HCT116 (cell line): ENCODE data around the gene NOL3. TPM values are rescaled to one million over a fixed set of nuclear protein-coding genes. Genes with fewer than 3 reads are reported as not detected.

Experiments
- ATAC-seq: fragments of 200-7000 bp; cut with Tn5 transposase; 2 replicates; pipeline ENCODE4 v1.9.1; 2020; ENCODE audit warnings: mild to moderate bottlenecking, moderate library complexity
- BruUV-seq: library from RNA; stranded (reverse); fragments of 400-500 nt; replicated peaks from 2 replicates; lab custom pipeline; 2021; lab: Mats Ljungman, UMichigan
- CTCF ChIA-PET: fragments of 300-600 bp; sonication (Branson Sonifier 250); formaldehyde crosslinking; loops from one replicate; lab custom pipeline; 2021; ENCODE audit warnings: antibody characterized with exemption; lab: Charles Lee
- POLR2A ChIA-PET: fragments of 300-600, 350-600 bp; sonication (Branson Sonifier 250); formaldehyde crosslinking; loops from one replicate; lab custom pipeline; 2021; ENCODE audit warnings: antibody characterized with exemption; lab: Charles Lee
- RAD21 ChIA-PET, 2 experiments: fragments of 300-600 bp; sonication (Branson Sonifier 250); formaldehyde crosslinking; loops; one replicate each; lab custom pipeline; 2023; ENCODE audit warnings: low total read pairs in 2 of 2; ENCODE audit not compliant: uncharacterized antibody in 2 of 2, unreplicated experiment in 2 of 2, low non-redundant PET in 1 of 2; lab: Charles Lee
- DNase-seq: peaks from one replicate; pipeline ENCODE4 v3.0.0-alpha.2; 2010; ENCODE audit warnings: low read depth, low spot score
- H2AFZ ChIP-seq: fragments of 200-600 bp; shearing (Covaris generic), sonication (generic); 2 replicates; pipeline ENCODE4 v1.6.1; 2017; ENCODE audit warnings: low read depth, mixed run types, mixed read lengths, antibody characterized with exemption, low read length; ENCODE audit not compliant: poor library complexity, severe bottlenecking
- H3K27ac ChIP-seq: 2 replicates; pipeline ENCODE4 v1.5.1; 2012; ENCODE audit warnings: low read depth, low read length
- H3K27me3 ChIP-seq: fragments of 200-600 bp; sonication (generic); 2 replicates; pipeline ENCODE4 v1.6.1; 2016; ENCODE audit warnings: mixed run types, low read length, mixed read lengths; ENCODE audit not compliant: insufficient read depth
- H3K36me3 ChIP-seq, 2 experiments: fragments of 200-500 bp in 1 of 2; fragments of 200-600 bp in 1 of 2; sonication (Bioruptor generic) in 1 of 2; sonication (generic) in 1 of 2; 2 replicates each; pipeline versions ENCODE4 v1.5.1 to v1.6.1; 2014 to 2016; ENCODE audit warnings: low read length in 2 of 2, inconsistent platforms in 1 of 2, mixed read lengths in 1 of 2, mixed run types in 1 of 2; ENCODE audit not compliant: insufficient read depth in 2 of 2, control insufficient read depth in 1 of 2
- H3K4me1 ChIP-seq, 2 experiments: fragments of 200-600 bp in 1 of 2; sonication (generic) in 1 of 2; 2 replicates each; pipeline versions ENCODE4 v1.5.1 to v1.6.1; 2012 to 2017; ENCODE audit warnings: low read length in 2 of 2, inconsistent platforms in 1 of 2, mild to moderate bottlenecking in 1 of 2, mixed read lengths in 1 of 2, mixed run types in 1 of 2, moderate library complexity in 1 of 2; ENCODE audit not compliant: insufficient read depth in 2 of 2, control insufficient read depth in 1 of 2
- H3K4me2 ChIP-seq: fragments of 200-600 bp; sonication (generic); 2 replicates; pipeline ENCODE4 v1.6.1; 2017; ENCODE audit warnings: mixed run types, low read length, mixed read lengths
- H3K4me3 ChIP-seq, 2 experiments: fragments of 200-600 bp in 1 of 2; sonication (generic) in 1 of 2; replicated peaks in 1 of 2; 2 replicates each; pipeline ENCODE4 v1.5.1; 2011 to 2016; ENCODE audit warnings: low read length in 2 of 2, control low read depth in 1 of 2, low read depth in 1 of 2, mild to moderate bottlenecking in 1 of 2, mixed read lengths in 1 of 2, mixed run types in 1 of 2
- H3K79me2 ChIP-seq: fragments of 200-600 bp; sonication (generic); 2 replicates; pipeline ENCODE4 v1.6.1; 2017; ENCODE audit warnings: mild to moderate bottlenecking, mixed run types, low read length, moderate library complexity, mixed read lengths; ENCODE audit not compliant: insufficient read depth
- H3K9ac ChIP-seq: fragments of 200-600 bp; sonication (generic); 2 replicates; pipeline ENCODE4 v1.6.1; 2016; ENCODE audit warnings: low read length, mixed read lengths
- H3K9me2 ChIP-seq: fragments of 200-600 bp; sonication (generic), shearing (Covaris generic); 2 replicates; pipeline ENCODE4 v1.6.1; 2017; ENCODE audit warnings: mixed run types, mild to moderate bottlenecking, moderate library complexity; ENCODE audit not compliant: insufficient read depth
- H3K9me3 ChIP-seq, 2 experiments: fragments of 200-500 bp in 1 of 2; fragments of 200-600 bp in 1 of 2; sonication (Bioruptor generic) in 1 of 2; sonication (generic) in 1 of 2; 2 replicates each; pipeline ENCODE4 v1.6.1; 2014 to 2017; ENCODE audit warnings: low read length in 2 of 2, mixed read lengths in 2 of 2, inconsistent platforms in 1 of 2, low read depth in 1 of 2, mild to moderate bottlenecking in 1 of 2, mixed run types in 1 of 2, moderate library complexity in 1 of 2; ENCODE audit not compliant: control insufficient read depth in 1 of 2, insufficient read depth in 1 of 2
- H4K20me1 ChIP-seq: fragments of 200-600 bp; sonication (generic), shearing (Covaris generic); 2 replicates; pipeline ENCODE4 v1.6.1; 2017; ENCODE audit warnings: mixed run types, mild to moderate bottlenecking, moderate library complexity; ENCODE audit not compliant: insufficient read depth
- ATF3 ChIP-seq: IDR thresholded peaks from 2 replicates; pipeline ENCODE4 v1.6.1; 2012
- CEBPB ChIP-seq: IDR thresholded peaks from 2 replicates; pipeline ENCODE4 v1.6.1; 2012; ENCODE audit warnings: low read depth
- EZH2 ChIP-seq: fragments of 200-600 bp; sonication (generic); IDR thresholded peaks from 2 replicates; pipeline ENCODE4 v1.6.1; 2017; ENCODE audit warnings: antibody characterized with exemption, mixed run types
- EZH2phosphoT487 ChIP-seq: fragments of 200-600 bp; IDR thresholded peaks from 2 replicates; pipeline ENCODE4 v1.6.1; 2018; ENCODE audit warnings: antibody characterized with exemption, borderline replicate concordance
- JUND ChIP-seq: IDR thresholded peaks from 2 replicates; pipeline ENCODE4 v1.6.1; 2012
- POLR2A ChIP-seq: IDR thresholded peaks from 2 replicates; pipeline ENCODE4 v1.7.0; 2011; ENCODE audit warnings: borderline replicate concordance; ENCODE audit not compliant: insufficient read depth, insufficient read length; ENCODE audit errors: extremely low read depth
- SIN3A ChIP-seq: IDR thresholded peaks from 2 replicates; pipeline ENCODE4 v1.6.1; 2012; ENCODE audit warnings: low read depth
- SP1 ChIP-seq: IDR thresholded peaks from 2 replicates; pipeline ENCODE4 v1.6.1; 2012; ENCODE audit warnings: low read depth
- TCF7L2 ChIP-seq: IDR thresholded peaks from 2 replicates; pipeline ENCODE4 v1.7.0; 2011; ENCODE audit warnings: borderline replicate concordance, inconsistent platforms; ENCODE audit not compliant: insufficient read depth, insufficient read length; ENCODE audit errors: extremely low read depth
- YY1 ChIP-seq: IDR thresholded peaks from 2 replicates; pipeline ENCODE4 v1.6.1; 2011; ENCODE audit warnings: low read length, low read depth, moderate library complexity, mild to moderate bottlenecking; ENCODE audit not compliant: insufficient replicate concordance; ENCODE audit errors: extremely low read depth
- ZBTB33 ChIP-seq: IDR thresholded peaks from 2 replicates; pipeline ENCODE4 v1.6.1; 2011; ENCODE audit warnings: mild to moderate bottlenecking, low read length, moderate library complexity; ENCODE audit not compliant: insufficient replicate concordance; ENCODE audit errors: extremely low read depth
- ZFX ChIP-seq: fragments of 450-650 bp; IDR thresholded peaks from 2 replicates; pipeline ENCODE4 v1.6.1; 2017
- intact Hi-C: fragments of 100-400 bp; cut with micrococcal nuclease; formaldehyde crosslinking; loops from 2 replicates; pipeline ENCODE4 v1.10.0; 2022
- total RNA-seq: library from RNA; stranded (reverse); gene quantifications from one replicate; pipeline ENCODE4 v1.2.1, GENCODE V29; 2021; ENCODE audit not compliant: unreplicated experiment
- TF ChIP-seq, protein P1 (sequence below): IDR thresholded peaks from 2 replicates; pipeline ENCODE4 v1.6.1; 2012
- TF ChIP-seq, protein P2 (sequence below): IDR thresholded peaks from 2 replicates; pipeline ENCODE4 v1.6.1; 2012; ENCODE audit warnings: low read depth

NOL3 gene
- total RNA-seq, 1 experiment from 2014 or later: 54.0 TPM

GRCh38 chr16:67156143-67156844 is 14.0 kb upstream of the NOL3 start:
- ATAC-seq: no peak
- H3K9me2 ChIP-seq: no peaks in the 10 kb centered on the region
- H3K4me3 ChIP-seq: no peak overlapping the region
- TF ChIP-seq SIN3A: no peak
- no peak for TF ChIP-seq SP1
- TF ChIP-seq, protein P1, sequence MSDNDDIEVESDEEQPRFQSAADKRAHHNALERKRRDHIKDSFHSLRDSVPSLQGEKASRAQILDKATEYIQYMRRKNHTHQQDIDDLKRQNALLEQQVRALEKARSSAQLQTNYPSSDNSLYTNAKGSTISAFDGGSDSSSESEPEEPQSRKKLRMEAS: no peak
- no peak for TF ChIP-seq TCF7L2
- no peak for TF ChIP-seq POLR2A
- TF ChIP-seq, protein P2, sequence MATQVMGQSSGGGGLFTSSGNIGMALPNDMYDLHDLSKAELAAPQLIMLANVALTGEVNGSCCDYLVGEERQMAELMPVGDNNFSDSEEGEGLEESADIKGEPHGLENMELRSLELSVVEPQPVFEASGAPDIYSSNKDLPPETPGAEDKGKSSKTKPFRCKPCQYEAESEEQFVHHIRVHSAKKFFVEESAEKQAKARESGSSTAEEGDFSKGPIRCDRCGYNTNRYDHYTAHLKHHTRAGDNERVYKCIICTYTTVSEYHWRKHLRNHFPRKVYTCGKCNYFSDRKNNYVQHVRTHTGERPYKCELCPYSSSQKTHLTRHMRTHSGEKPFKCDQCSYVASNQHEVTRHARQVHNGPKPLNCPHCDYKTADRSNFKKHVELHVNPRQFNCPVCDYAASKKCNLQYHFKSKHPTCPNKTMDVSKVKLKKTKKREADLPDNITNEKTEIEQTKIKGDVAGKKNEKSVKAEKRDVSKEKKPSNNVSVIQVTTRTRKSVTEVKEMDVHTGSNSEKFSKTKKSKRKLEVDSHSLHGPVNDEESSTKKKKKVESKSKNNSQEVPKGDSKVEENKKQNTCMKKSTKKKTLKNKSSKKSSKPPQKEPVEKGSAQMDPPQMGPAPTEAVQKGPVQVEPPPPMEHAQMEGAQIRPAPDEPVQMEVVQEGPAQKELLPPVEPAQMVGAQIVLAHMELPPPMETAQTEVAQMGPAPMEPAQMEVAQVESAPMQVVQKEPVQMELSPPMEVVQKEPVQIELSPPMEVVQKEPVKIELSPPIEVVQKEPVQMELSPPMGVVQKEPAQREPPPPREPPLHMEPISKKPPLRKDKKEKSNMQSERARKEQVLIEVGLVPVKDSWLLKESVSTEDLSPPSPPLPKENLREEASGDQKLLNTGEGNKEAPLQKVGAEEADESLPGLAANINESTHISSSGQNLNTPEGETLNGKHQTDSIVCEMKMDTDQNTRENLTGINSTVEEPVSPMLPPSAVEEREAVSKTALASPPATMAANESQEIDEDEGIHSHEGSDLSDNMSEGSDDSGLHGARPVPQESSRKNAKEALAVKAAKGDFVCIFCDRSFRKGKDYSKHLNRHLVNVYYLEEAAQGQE: no peak
- TF ChIP-seq CEBPB: no peak
- TF ChIP-seq ZBTB33: no peak
- TF ChIP-seq EZH2: no peak
- TF ChIP-seq EZH2phosphoT487: no peak
- no peak for TF ChIP-seq JUND
- TF ChIP-seq ZFX: no peak
- no peak for TF ChIP-seq ATF3
- TF ChIP-seq YY1: no peak
- H4K20me1 ChIP-seq: no peaks in the 10 kb centered on the region
- RAD21 ChIA-PET: interaction anchor here (0.6 to 1.5 kb wide), 4 partner anchors 68 to 143 kb away, joined by 4 to 19 read pairs (median 8); no protein-coding TSS in a partner anchor
- no peaks in the 10 kb centered on the region for H3K36me3 ChIP-seq
- CTCF ChIA-PET: interaction anchor here (1.2 to 5.8 kb wide), 10 partner anchors 13 to 261 kb away, joined by 3 to 79 read pairs (median 8); partner anchors contain the start of genes CES3 and NOL3
- no peak for DNase-seq
- no peak overlapping the region for H3K4me2 ChIP-seq
- no peak overlapping the region for H2AFZ ChIP-seq
- H3K4me1 ChIP-seq: peaks cover 6 to 35% of the 10 kb centered on the region in 2 experiments
- POLR2A ChIA-PET: no interaction called here
- H3K9ac ChIP-seq: no peak overlapping the region
- intact Hi-C loops: loop anchor here (5.0 kb wide), 1 partner anchor 204 kb away; no protein-coding TSS in a partner anchor
- no peaks in the 10 kb centered on the region; the same call in 1 of the 2 replicates for H3K79me2 ChIP-seq
- no peaks in the 10 kb centered on the region for H3K27me3 ChIP-seq
- no peak overlapping the region for H3K27ac ChIP-seq
- no TSS peak for BruUV-seq
- no peaks in the 10 kb centered on the region for H3K9me3 ChIP-seq
